Kidney glomerular epithelial cell (primary cell): ENCODE measurements around the gene BMERB1.
"Not testable (repeated sequence)": the region's sequence is repeated elsewhere in the genome, so short reads cannot be mapped to it uniquely, and the experiment has no call there.

Experiments
- DNase-seq: peaks from one replicate; lab custom pipeline; 2025; lab: John Stamatoyannopoulos, UW

Gene BMERB1

GRCh38 chr16:15425861-15426260 is 8.5 kb upstream of the BMERB1 start:
- DNase-seq, result no peak

DNA sequence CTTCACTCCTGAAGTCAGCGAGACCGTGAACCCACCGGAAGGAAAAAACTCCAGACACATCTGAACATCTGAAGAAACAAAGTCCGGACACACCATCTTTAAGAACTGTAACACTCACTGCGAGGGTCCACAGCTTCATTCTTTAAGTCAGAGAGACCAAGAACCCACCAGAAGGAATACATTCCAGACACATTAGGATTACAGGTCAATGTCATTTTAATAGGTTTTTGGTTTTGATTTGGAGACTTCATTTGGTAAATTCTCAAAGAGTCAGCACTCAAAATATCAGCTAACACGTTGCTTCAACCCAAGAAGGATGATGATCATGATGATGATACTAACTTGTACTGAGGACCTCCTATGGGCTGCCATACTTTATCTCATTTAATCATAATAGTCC is 7.6 kb upstream of the BMERB1 start:
- DNase-seq, result no peak

- peak; percentile 59 for DNase-seq
Measured at GRCh38 chr16:15427648-15428239, 6.6 kb upstream of the BMERB1 start.

- DNase-seq, result not testable (repeated sequence)
Measured at GRCh38 chr16:15430884-15431283, 3.5 kb upstream of the BMERB1 start.

GRCh38 chr16:15434079-15434424 is 336 bp upstream of the BMERB1 start:
- DNase-seq, result no peak

GRCh38 chr16:15435216-15435864 is 952 bp downstream of the BMERB1 start:
- no peak for DNase-seq

- no peak for DNase-seq
Measured at GRCh38 chr16:15439102-15439501, 4.7 kb downstream of the BMERB1 start.

- DNase-seq, result no peak
Measured at GRCh38 chr16:15439521-15439920, 5.1 kb downstream of the BMERB1 start.

- DNase-seq, result peak; percentile 47
Measured at GRCh38 chr16:15440852-15441251, 6.5 kb downstream of the BMERB1 start.

GRCh38 chr16:15442140-15442539 is 7.8 kb downstream of the BMERB1 start:
- not testable (repeated sequence) for DNase-seq

- DNase-seq, result no peak
Measured at GRCh38 chr16:15443753-15444152, 9.4 kb downstream of the BMERB1 start.

DNA sequence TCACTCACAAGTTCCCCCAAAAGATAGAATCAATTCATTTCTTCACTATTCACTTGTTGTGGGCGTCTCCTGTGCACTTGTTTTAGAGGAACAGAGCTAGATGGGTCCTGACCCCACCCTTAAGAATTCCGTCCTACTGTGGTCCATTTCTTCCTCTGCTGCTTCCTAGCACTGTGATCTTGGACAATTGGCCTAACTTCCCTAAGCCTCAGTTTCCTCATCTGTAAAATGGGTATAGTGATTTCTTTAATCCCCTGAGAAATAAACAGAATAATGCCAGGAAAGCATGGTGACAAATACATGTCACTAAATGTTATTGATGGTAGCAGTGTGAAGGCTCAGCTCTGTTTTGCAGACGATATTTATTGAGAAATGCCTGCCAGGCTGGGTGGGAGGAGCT is 9.9 kb downstream of the BMERB1 start:
- no peak for DNase-seq

- DNase-seq, result no peak
Measured at GRCh38 chr16:15445450-15445849, 11.1 kb downstream of the BMERB1 start.

DNA sequence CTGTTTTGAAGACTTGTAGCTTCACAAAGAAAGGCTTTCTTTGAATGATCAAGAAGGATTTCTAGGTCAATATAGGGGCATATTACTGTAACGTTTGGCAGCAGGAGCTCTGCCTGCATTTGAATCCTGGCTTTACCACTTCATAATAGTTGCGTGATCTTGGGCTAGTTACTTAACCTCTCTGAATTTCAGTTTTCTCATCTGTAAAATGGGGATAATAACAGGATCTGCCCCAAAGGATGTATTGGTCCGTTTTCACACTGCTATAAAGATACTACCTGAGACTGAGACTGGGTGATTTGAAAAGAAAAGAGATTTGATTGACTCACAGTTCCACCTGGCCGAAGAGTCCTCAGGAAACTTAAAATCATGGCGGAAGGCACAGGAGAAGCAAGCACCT is 12.5 kb downstream of the BMERB1 start:
- DNase-seq, result no peak

DNA sequence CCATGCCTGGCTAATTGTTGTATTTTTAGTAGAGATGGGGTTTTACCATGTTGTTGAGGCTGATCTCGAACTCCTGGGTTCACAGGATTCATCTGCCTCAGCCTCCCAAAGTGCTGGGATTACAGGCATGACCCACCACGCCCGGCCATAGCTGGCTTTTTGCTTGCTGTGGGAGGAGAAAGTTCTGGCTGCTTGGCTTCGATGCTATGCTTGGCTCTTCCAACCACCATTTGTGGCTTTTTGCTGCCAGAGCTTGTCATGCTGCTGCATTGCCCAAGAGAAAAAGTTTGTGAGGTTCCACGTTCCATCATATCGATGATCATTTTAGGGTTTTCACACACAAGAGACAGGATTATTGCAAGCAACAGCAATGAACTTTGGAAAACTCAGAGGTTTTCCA is 16.2 kb downstream of the BMERB1 start:
- no peak for DNase-seq

GRCh38 chr16:15451098-15451731 is 16.8 kb downstream of the BMERB1 start:
- DNase-seq, result no peak

GRCh38 chr16:15452246-15452855 is 18.0 kb downstream of the BMERB1 start:
- DNase-seq, result no peak

DNA sequence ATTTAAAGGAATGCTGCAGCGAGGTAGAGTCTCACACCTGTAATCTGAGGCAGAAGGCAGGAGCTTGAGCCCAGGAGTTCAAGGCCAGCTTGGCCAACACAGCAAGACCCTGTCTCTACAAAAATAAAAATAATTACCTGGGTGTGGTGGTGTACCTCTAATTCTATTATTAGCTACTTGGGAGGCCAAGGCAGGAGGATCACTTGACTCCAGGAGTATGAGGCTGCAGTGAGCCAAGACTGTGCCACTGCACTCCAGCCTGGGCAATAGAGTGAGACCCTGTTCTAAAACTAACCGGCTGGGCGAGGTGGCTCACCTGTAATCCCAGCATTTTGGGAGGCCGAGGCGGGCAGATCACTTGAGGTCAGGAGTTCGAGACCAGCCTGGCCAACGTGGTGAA is 18.9 kb downstream of the BMERB1 start:
- not testable (repeated sequence) for DNase-seq

DNA sequence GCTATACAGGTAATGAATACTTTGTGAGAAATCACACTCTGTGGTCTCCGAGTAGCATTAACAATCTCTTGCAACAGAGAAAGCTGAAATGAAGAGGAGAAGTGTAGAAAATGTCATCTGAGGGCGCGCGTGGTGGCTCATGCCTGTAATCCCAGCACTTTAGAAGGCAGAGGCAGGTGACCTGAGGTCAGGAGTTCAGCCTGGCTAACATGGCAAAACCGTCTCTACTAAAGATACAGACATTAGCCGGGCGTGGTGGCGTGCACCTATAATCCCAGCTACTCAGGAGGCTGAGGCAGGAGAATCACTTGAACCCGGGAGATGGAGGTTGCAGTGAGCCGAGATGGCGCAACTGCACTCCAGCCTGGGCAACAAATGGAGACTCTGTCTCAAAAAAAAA is 20.5 kb downstream of the BMERB1 start:
- not testable (repeated sequence) for DNase-seq

- no peak for DNase-seq
Measured at GRCh38 chr16:15457400-15457799, 23.0 kb downstream of the BMERB1 start.

DNA sequence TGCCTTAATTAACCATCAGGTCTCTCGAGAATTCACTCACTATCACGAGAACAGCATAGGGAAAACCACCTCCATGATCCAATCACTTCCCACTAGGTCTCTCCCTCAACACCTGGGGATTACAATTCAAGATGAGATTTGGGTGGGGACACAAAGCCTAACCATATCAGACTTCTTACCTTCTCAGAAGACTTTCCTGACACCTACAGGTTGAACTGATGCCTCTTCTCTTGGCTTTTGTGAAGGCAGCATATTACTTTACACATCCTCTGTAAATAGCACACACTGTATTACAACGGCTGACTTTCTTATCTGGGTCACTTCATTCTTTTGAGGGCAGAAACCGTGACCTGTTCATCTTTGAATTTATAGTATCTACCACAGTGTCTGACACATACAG is 23.6 kb downstream of the BMERB1 start:
- DNase-seq, result no peak

DNA sequence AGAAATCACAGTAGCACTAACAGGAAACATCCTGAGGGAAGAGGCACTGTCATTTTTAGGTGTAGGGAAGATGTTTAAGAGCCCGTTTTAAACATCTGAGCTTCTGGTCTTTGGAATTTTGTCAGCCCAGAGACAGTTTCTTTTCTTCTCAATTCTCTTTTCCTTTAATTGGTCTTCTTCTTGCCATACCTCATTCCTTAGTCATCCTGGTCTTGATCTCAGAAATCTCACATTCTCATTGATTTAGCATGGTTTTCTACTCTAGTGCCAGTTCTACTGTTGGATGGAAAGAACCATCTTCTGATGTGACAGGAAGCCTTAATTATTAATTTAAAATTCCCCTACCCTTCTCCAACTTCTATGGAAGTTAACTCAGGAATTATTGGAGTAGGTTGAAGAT is 25.4 kb downstream of the BMERB1 start:
- DNase-seq, result no peak

DNA sequence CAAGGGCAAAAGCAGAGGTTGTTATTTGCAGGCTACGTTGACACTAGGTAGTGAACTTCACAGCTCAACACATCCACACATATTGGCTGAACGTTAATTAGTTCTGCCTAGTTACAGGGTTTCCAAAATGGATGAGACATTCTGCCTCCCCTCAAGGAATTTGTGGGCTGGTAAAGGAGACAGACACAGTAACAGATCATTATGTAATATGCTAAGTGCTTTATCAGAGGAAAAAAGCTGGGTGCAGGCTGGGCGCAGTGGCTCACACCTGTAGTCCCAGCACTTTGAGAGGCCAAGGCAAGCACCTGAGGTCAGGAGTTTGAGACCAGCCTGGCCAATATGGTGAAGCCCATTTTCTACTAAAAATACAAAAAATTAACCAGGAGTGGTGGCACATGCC is 26.2 kb downstream of the BMERB1 start:
- no peak for DNase-seq
